HG03039 (cell line): Measurements from ENCODE around the gene KLF5.
"Not testable (repeated sequence)": the region's sequence is repeated elsewhere in the genome, so short reads cannot be mapped to it uniquely, and the experiment has no call there.

ENCODE experiments used
- ATAC-seq: cut with Tn5 transposase; IDR thresholded peaks from one replicate; pipeline ENCODE4 v1.9.1; 2021; ENCODE audit warnings: mild to moderate bottlenecking, moderate library complexity; ENCODE audit not compliant: unreplicated experiment

The KLF5 gene

DNA sequence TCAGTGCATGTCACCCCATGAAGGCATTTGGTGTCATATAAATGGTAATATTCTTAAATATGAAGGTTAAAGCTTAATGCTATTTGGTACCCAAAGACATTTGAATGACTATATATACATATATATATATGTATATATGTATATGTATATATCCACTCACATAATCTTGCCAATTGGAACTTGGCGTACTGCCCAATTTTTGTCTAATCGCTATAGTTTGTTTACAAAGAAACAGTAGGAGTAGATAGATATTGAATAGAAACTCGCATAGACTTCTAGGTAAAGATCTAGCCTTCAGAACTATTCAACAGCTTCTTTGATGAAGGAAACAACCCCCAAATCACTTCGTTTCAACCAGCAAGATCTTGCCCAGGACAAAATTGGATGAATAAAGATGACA lies 24.1 kb downstream of the KLF5 start:
- ATAC-seq = no peak

DNA sequence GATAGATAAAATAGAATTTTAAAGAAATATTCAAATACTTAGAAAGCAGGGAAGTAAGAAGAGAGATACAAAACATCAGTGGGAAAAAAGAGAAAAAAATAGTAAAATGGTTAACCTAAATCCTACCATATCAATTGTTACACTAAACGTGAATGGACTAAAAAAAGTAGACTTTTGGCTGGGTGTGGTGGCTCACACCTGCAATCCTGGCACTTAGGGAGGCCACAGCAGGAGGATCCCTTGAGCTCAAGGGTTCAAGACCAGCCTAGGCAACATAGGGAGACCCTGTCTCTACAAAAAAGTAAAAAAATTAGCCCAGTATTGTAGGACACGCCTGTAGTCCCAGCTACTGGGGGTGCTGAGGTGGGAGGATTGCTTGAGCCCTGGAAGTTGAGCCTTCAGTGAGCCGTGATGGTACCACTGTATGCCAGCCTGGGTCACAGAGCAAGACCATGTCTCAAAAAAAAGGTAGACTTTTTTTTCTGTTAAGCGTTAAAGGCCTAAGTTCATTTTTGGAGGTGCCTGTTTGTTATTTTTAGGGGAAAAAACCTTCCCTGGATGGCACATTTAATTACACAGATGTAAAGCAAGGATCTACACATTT lies 29.6 kb downstream of the KLF5 start:
- no peak for ATAC-seq

DNA sequence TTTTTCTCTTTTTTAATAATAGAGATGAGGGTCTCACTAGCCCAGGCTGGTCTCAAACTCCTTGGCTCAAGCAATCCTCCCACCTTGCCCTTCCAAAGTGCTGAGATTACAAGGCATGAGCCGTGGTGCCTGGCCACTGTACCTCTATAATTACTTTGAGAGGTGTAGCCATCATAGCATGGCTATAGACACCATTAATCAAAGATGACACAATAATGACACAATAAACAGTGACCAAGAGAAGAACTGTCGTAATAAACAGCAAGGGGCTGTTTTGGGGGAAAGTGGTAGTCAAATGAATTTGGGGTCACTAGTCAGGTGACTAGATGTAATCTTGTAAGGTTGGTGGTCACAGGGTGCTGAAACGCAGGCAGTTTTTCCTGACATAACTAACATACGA lies 30.4 kb downstream of the KLF5 start:
- ATAC-seq = no peak

GRCh38 chr13:73090116-73090822 lies 31.5 kb downstream of the KLF5 start:
- ATAC-seq = no peak

DNA sequence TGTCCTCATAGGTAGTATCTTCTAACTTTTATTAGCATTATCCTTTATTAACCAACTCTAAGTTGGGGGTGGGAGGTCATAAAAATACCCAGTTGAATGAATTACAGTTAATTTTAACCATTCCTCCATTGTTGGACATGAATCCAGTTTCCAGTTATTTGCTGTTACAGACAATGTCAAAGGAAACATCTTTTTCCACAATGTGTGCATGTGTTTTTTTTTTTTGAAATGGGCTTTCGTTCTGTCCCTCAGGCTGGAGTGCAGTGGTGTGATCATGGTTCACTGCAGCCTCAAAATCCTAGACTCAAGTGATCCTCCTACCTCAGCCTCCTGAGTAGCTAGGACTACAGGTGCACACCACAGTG lies 32.0 kb downstream of the KLF5 start:
- ATAC-seq = no peak

GRCh38 chr13:73092829-73093228 lies 34.0 kb downstream of the KLF5 start:
- ATAC-seq = no peak

DNA sequence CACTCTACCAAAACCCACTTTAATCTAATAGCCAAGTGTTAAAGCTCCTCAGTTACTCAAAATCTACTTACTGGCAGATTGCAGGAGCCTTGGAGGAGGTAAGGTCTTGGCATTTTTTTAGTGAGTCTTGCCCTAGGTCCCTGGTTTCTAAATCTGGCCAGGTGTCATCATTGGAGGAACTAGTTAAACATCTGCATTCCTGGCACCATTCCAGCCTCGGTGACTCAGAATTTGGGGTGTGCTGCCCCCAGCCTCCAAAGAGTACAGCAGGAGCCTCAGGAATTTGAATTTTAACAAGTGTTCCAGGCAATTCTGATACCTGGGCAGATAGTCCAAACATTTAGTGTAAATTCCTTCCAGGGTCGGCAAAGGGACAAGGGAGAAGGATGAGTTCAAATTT lies 37.4 kb downstream of the KLF5 start:
- no peak for ATAC-seq

DNA sequence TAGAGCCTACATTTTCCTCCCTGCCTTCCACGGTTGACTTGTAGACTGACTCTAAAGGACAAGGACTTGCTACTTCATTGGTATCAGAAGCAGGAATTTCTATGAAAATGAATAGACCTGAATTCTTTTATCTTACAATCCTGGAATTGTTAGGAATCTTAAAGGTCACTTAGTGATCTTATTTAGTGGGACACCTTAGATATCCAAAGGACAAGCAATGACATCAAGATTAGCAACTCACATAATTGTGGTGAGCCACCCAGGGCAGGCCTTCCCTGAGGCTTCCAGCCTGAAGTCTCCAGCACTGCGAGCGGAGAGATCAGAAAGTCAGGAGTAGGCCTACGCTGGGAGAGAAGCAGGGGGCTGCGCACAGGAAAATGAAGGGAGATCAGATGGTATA lies 37.8 kb downstream of the KLF5 start:
- ATAC-seq = no peak

GRCh38 chr13:73100781-73101180 lies 42.0 kb downstream of the KLF5 start:
- not testable (repeated sequence) for ATAC-seq

DNA sequence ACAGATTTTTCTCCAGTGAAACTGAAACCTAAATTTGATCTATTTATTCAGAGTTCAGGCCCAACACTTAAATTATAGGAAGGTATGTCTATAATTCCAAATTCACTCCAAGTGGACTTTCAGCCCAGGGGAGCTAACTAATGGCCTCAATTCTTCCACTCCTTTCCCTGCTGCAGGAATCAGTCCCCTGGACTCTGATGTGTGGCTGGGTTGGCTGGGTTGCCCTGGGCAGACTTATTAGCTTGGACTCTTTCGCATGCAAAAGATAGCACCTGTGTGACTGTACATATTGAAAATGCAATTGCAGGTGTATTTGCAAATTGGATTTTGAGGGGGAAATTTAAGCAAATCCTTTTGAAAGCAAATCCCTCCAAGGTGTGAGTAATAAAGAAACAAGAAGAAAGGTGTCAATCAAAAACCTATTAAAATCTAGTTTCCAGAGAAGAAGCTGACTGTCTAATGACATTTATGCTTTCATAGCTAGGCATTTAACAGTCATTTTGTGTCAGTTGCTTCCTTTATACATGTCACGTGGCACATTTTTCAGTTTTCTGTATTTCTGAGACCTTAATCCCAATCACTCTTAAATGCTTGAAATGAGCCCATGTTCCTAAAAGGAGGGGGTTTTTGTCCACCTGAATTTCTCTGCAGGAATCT lies 42.7 kb downstream of the KLF5 start:
- no peak for ATAC-seq

- no peak for ATAC-seq
Measured at GRCh38 chr13:73103238-73103637, 44.4 kb downstream of the KLF5 start.

- no peak for ATAC-seq
Measured at GRCh38 chr13:73106513-73107178, 47.8 kb downstream of the KLF5 start.

- ATAC-seq = no peak
Measured at GRCh38 chr13:73107481-73107880, 48.7 kb downstream of the KLF5 start.

GRCh38 chr13:73107970-73108369 lies 49.2 kb downstream of the KLF5 start:
- ATAC-seq = no peak

DNA sequence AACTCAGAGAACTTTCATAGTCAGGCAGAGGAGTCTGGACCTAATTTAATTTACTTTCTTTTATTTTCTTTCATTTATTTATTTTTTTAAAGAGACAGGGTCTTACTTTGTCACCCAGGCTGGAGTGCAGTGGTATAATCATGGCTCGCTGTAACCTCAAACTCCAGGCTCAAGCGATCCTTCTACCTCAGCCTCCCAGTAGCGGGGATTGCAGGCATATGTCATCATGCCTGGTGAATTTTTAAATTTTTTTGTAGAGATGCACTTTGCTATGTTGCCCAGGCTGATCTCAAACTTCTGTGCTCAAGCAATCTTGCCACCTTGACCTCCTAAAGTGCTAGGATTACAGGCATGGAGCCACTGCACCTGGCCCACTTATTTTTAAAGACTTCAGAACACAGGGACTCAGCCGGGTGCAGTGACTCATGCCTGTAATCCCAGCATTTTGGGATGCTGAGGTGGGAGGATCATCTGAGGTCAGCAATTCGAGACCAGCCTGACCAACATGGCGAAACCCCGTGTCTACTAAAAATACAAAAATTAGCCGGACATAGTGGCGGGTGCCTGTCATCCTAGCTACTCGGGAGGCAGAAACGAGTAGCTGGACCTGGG lies 50.6 kb downstream of the KLF5 start:
- ATAC-seq = no peak

DNA sequence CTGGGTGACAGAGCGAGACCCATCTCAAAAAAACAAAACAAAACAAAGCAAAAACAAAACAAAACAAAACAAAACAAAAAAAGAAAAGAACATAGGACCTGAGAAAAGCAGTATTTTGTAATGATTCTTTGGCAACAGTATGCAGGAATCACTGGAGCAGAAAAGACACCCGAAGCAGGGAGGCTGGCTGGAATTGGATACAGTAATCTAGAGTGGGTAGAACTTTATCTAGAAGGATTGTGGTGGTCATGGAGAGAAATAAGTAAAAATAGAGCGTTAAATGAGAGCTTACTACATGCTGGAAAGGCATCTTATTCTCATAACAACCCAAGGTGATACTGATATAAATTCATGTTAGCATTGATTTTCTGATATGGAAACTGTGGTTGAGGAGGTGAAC lies 51.2 kb downstream of the KLF5 start:
- no peak for ATAC-seq

- ATAC-seq = no peak
Measured at GRCh38 chr13:73110814-73111213, 52.0 kb downstream of the KLF5 start.

DNA sequence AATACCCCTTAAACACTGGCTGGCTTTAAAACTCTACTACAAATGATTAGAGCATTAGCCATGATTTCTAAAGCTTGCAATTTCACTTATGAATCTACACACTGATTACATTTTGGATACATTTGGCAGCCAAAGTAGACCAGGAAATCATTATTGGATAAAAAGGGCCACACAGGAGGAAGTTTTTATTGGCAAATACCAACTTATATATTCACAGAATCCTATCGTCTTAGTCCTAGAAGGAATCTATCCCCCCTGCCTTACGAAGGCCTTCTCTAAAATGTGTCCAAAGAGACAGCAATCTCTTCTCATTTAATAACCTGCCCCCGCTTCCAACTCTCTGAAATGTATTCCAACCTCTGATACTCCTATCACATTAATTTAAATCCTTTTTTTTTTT lies 52.5 kb downstream of the KLF5 start:
- ATAC-seq = no peak

DNA sequence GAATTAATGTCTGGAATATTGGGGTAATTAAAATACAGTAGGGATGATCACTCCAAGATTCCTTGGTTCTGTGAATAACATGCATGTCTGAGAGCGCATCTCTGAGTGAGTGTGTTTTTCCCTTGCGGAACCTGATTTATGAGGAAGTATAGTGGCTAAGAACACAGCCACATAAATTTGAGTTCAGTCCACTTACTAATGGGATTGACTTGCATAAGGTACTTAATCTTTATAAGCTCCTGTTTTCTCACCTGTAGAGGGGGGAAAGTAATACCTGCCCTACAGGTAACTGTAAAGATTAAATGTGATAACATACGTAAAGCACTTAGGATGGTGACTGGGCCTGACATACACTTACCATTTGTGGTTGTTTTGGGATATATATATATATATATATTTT lies 60.8 kb downstream of the KLF5 start:
- no peak for ATAC-seq
